ENCODE results near the gene CCDC15.
A peak's percentile ranks its signal among the peaks of the same experiment; 100 is the strongest.

Gene CCDC15

GRCh38 chr11:124982043-124982442 lies 28.0 kb downstream of the CCDC15 start:
- no peak overlapping the region for H2BK12ac ChIP-seq (ENCODE audit: low read length in 2 of 2)
- no peak overlapping the region for H3K4ac ChIP-seq (ENCODE audit: low read depth in 1 of 2, low read length in 2 of 2)
- H2BK120ac ChIP-seq (ENCODE audit: low read depth, low read length) = no peak overlapping the region
- H4K8ac ChIP-seq (ENCODE audit: low read length) = no peak overlapping the region
- no peak overlapping the region for H3K4me3 ChIP-seq (ENCODE audit: insufficient read depth in 1 of 2, low read depth in 1 of 2, low read length in 2 of 2)
- no peak overlapping the region for H2BK15ac ChIP-seq (ENCODE audit: low read depth, poor library complexity, severe bottlenecking)
- H3K9me3 ChIP-seq (ENCODE audit: control insufficient read depth, low read length) = peaks cover 8% of the 10 kb centered on the region
- H2AFZ ChIP-seq (ENCODE audit: low read depth, low read length) = no peak overlapping the region
- H2AK5ac ChIP-seq (ENCODE audit: low read length, severe bottlenecking) = no peak overlapping the region
- no peaks in the 10 kb centered on the region for H3K4me1 ChIP-seq (ENCODE audit: control insufficient read depth, insufficient read depth, low read depth, low read length)
- no peak overlapping the region for H3K23ac ChIP-seq (ENCODE audit: low read length in 2 of 2)
- no peak overlapping the region for H3K18ac ChIP-seq (ENCODE audit: low read depth in 1 of 2, low read length in 2 of 2)
- H3K36me3 ChIP-seq (ENCODE audit: control insufficient read depth in 1 of 2, insufficient read depth in 2 of 2, low read depth in 1 of 2, low read length in 2 of 2) = peaks cover 0 to under 1% of the 10 kb centered on the region in 2 experiments
- H3K14ac ChIP-seq (ENCODE audit: low read length in 2 of 2) = no peak overlapping the region
- no peak overlapping the region for H3K9ac ChIP-seq (ENCODE audit: low read length)
- H2BK5ac ChIP-seq (ENCODE audit: low read depth, low read length, poor library complexity, severe bottlenecking) = no peak overlapping the region
- H4K91ac ChIP-seq (ENCODE audit: low read length) = no peak overlapping the region
- H3K79me1 ChIP-seq (replicated peaks; ENCODE audit: low read length, poor library complexity, severe bottlenecking) = no peaks in the 10 kb centered on the region
- DNase-seq = no peak
- H3K27me3 ChIP-seq (ENCODE audit: control insufficient read depth in 1 of 2, insufficient read depth in 1 of 2, low read length in 2 of 2) = no peaks in the 10 kb centered on the region
- no peak overlapping the region for H3K4me2 ChIP-seq (ENCODE audit: low read length, poor library complexity, severe bottlenecking)
- H3K27ac ChIP-seq (ENCODE audit: low read length, poor library complexity, severe bottlenecking) = no peak overlapping the region

GRCh38 chr11:124983674-124984511 lies 29.9 kb downstream of the CCDC15 start:
- Histone ChIP-seq H2BK12ac (ENCODE audit: low read length in 2 of 2) (no peak overlapping the region), H2BK120ac (ENCODE audit: low read depth, low read length) (no peak overlapping the region), H4K8ac (ENCODE audit: low read length) (no peak overlapping the region), H3K4me2 (ENCODE audit: low read length, poor library complexity, severe bottlenecking) (no peak overlapping the region), H3K18ac (ENCODE audit: low read depth in 1 of 2, low read length in 2 of 2) (no peak overlapping the region), H3K27me3 (ENCODE audit: control insufficient read depth in 1 of 2, insufficient read depth in 1 of 2, low read length in 2 of 2) (no peaks in the 10 kb centered on the region), H3K4me3 (ENCODE audit: insufficient read depth in 1 of 2, low read depth in 1 of 2, low read length in 2 of 2) (no peak overlapping the region), H2BK15ac (ENCODE audit: low read depth, poor library complexity, severe bottlenecking) (no peak overlapping the region), H3K27ac (ENCODE audit: low read length, poor library complexity, severe bottlenecking) (no peak overlapping the region), H2BK5ac (ENCODE audit: low read depth, low read length, poor library complexity, severe bottlenecking) (no peak overlapping the region), H3K23ac (ENCODE audit: low read length in 2 of 2) (no peak overlapping the region), H4K91ac (ENCODE audit: low read length) (no peak overlapping the region), H3K9me3 (ENCODE audit: control insufficient read depth, low read length) (peaks cover 8% of the 10 kb centered on the region), H3K36me3 (ENCODE audit: control insufficient read depth in 1 of 2, insufficient read depth in 2 of 2, low read depth in 1 of 2, low read length in 2 of 2) (peaks cover 0 to 14% of the 10 kb centered on the region in 2 experiments), H3K14ac (ENCODE audit: low read length in 2 of 2) (peak overlapping the region in 1 of 2 experiments; percentile 14), H3K9ac (ENCODE audit: low read length) (no peak overlapping the region), H2AFZ (ENCODE audit: low read depth, low read length) (no peak overlapping the region), H2AK5ac (ENCODE audit: low read length, severe bottlenecking) (no peak overlapping the region), H3K4me1 (ENCODE audit: control insufficient read depth, insufficient read depth, low read depth, low read length) (no peaks in the 10 kb centered on the region), H3K4ac (ENCODE audit: low read depth in 1 of 2, low read length in 2 of 2) (no peak overlapping the region), H3K79me1 (replicated peaks; ENCODE audit: low read length, poor library complexity, severe bottlenecking) (no peaks in the 10 kb centered on the region)
- DNase-seq = no peak
- WGBS = 93% methylated on average over 14 of the region's 17 CpGs

GRCh38 chr11:124984512-124984854 lies 30.5 kb downstream of the CCDC15 start:
- Histone ChIP-seq H3K36me3 (ENCODE audit: control insufficient read depth in 1 of 2, insufficient read depth in 2 of 2, low read depth in 1 of 2, low read length in 2 of 2) (peaks cover 0 to 16% of the 10 kb centered on the region in 2 experiments), H2BK120ac (ENCODE audit: low read depth, low read length) (no peak overlapping the region), H3K4me2 (ENCODE audit: low read length, poor library complexity, severe bottlenecking) (no peak overlapping the region), H3K14ac (ENCODE audit: low read length in 2 of 2) (no peak overlapping the region), H2AFZ (ENCODE audit: low read depth, low read length) (no peak overlapping the region), H3K9ac (ENCODE audit: low read length) (no peak overlapping the region), H3K23ac (ENCODE audit: low read length in 2 of 2) (no peak overlapping the region), H3K27ac (ENCODE audit: low read length, poor library complexity, severe bottlenecking) (no peak overlapping the region), H3K4me3 (ENCODE audit: insufficient read depth in 1 of 2, low read depth in 1 of 2, low read length in 2 of 2) (no peak overlapping the region), H3K9me3 (ENCODE audit: control insufficient read depth, low read length) (peaks cover 8% of the 10 kb centered on the region), H2BK12ac (ENCODE audit: low read length in 2 of 2) (no peak overlapping the region), H3K4me1 (ENCODE audit: control insufficient read depth, insufficient read depth, low read depth, low read length) (no peaks in the 10 kb centered on the region), H3K27me3 (ENCODE audit: control insufficient read depth in 1 of 2, insufficient read depth in 1 of 2, low read length in 2 of 2) (no peaks in the 10 kb centered on the region), H4K91ac (ENCODE audit: low read length) (no peak overlapping the region), H3K79me1 (replicated peaks; ENCODE audit: low read length, poor library complexity, severe bottlenecking) (no peaks in the 10 kb centered on the region), H2AK5ac (ENCODE audit: low read length, severe bottlenecking) (no peak overlapping the region), H2BK15ac (ENCODE audit: low read depth, poor library complexity, severe bottlenecking) (no peak overlapping the region), H4K8ac (ENCODE audit: low read length) (no peak overlapping the region), H3K18ac (ENCODE audit: low read depth in 1 of 2, low read length in 2 of 2) (no peak overlapping the region), H2BK5ac (ENCODE audit: low read depth, low read length, poor library complexity, severe bottlenecking) (no peak overlapping the region), H3K4ac (ENCODE audit: low read depth in 1 of 2, low read length in 2 of 2) (no peak overlapping the region)
- no peak for DNase-seq
- WGBS = 94% methylated on average over 3 of the region's 3 CpGs

GRCh38 chr11:124987096-124987495 lies 33.1 kb downstream of the CCDC15 start:
- Histone ChIP-seq H3K4me2 (ENCODE audit: low read length, poor library complexity, severe bottlenecking) (no peak overlapping the region), H3K36me3 (ENCODE audit: control insufficient read depth in 1 of 2, insufficient read depth in 2 of 2, low read depth in 1 of 2, low read length in 2 of 2) (peaks cover 0 to 22% of the 10 kb centered on the region in 2 experiments), H2BK12ac (ENCODE audit: low read length in 2 of 2) (no peak overlapping the region), H3K27ac (ENCODE audit: low read length, poor library complexity, severe bottlenecking) (no peak overlapping the region), H3K4me3 (ENCODE audit: insufficient read depth in 1 of 2, low read depth in 1 of 2, low read length in 2 of 2) (no peak overlapping the region), H2BK5ac (ENCODE audit: low read depth, low read length, poor library complexity, severe bottlenecking) (no peak overlapping the region), H3K4ac (ENCODE audit: low read depth in 1 of 2, low read length in 2 of 2) (no peak overlapping the region), H3K4me1 (ENCODE audit: control insufficient read depth, insufficient read depth, low read depth, low read length) (no peaks in the 10 kb centered on the region), H4K91ac (ENCODE audit: low read length) (no peak overlapping the region), H3K23ac (ENCODE audit: low read length in 2 of 2) (no peak overlapping the region), H3K79me1 (replicated peaks; ENCODE audit: low read length, poor library complexity, severe bottlenecking) (no peaks in the 10 kb centered on the region), H3K18ac (ENCODE audit: low read depth in 1 of 2, low read length in 2 of 2) (no peak overlapping the region), H3K14ac (ENCODE audit: low read length in 2 of 2) (no peak overlapping the region), H3K9ac (ENCODE audit: low read length) (no peak overlapping the region), H2AK5ac (ENCODE audit: low read length, severe bottlenecking) (no peak overlapping the region), H2AFZ (ENCODE audit: low read depth, low read length) (no peak overlapping the region), H3K27me3 (ENCODE audit: control insufficient read depth in 1 of 2, insufficient read depth in 1 of 2, low read length in 2 of 2) (no peaks in the 10 kb centered on the region), H3K9me3 (ENCODE audit: control insufficient read depth, low read length) (peaks cover 2% of the 10 kb centered on the region), H2BK120ac (ENCODE audit: low read depth, low read length) (no peak overlapping the region), H4K8ac (ENCODE audit: low read length) (no peak overlapping the region), H2BK15ac (ENCODE audit: low read depth, poor library complexity, severe bottlenecking) (no peak overlapping the region)
- 91% methylated on average over 1 of the region's 1 CpG for WGBS
- DNase-seq = no peak
